ENCODE results near the gene ADAMTS15. TPM values are rescaled to one million over a fixed set of nuclear protein-coding genes. Genes with fewer than 3 reads are reported as not detected.

Gene ADAMTS15
- total RNA-seq, 1 donor, result 2.2 TPM

DNA sequence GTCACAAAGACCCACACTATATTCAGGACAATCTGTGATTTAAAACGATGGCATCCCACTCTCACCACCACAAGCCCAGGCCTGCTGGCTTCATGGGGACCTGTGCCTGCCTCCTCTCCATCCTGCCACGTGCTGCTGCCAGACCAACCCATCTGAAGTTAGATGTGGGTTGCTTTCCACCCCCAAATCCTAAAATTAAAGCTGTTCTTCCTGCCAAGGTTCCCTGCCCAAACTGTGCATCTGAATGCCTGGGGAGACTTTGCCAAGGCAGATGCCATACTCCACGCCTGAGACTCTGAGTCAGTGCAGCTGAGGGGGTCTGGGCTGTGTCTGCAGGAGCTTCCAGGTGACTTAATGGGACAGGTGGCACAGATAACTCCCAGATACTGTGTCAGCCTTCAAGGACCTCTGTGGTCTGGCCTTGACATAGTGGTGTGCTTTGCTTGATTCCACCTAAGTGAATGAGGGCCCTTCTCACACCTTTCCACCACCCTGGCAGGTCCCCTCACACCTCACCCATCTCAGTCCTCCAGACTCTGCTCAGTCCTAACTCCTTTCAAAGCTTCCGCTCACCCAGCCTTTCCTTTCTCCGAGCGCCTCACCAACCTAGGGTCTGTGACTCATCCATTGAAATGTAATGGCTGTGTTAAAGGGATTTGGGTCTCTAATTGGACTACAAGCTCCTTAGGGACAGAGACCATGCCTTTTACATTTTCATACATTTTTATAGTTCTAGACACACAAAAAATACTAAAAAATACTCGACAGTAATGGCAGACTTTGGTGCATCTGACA lies 38.7 kb upstream of the ADAMTS15 start:
- TF ChIP-seq, protein P1, sequence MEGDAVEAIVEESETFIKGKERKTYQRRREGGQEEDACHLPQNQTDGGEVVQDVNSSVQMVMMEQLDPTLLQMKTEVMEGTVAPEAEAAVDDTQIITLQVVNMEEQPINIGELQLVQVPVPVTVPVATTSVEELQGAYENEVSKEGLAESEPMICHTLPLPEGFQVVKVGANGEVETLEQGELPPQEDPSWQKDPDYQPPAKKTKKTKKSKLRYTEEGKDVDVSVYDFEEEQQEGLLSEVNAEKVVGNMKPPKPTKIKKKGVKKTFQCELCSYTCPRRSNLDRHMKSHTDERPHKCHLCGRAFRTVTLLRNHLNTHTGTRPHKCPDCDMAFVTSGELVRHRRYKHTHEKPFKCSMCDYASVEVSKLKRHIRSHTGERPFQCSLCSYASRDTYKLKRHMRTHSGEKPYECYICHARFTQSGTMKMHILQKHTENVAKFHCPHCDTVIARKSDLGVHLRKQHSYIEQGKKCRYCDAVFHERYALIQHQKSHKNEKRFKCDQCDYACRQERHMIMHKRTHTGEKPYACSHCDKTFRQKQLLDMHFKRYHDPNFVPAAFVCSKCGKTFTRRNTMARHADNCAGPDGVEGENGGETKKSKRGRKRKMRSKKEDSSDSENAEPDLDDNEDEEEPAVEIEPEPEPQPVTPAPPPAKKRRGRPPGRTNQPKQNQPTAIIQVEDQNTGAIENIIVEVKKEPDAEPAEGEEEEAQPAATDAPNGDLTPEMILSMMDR (IDR thresholded peaks at IDR 0.05; ENCODE audit: insufficient read depth, low read depth, low read length), result no peak
- no peak for DNase-seq (ENCODE audit: low read depth)
- H3K4me3 ChIP-seq (ENCODE audit: low read depth, low read length), result no peak overlapping the region

DNA sequence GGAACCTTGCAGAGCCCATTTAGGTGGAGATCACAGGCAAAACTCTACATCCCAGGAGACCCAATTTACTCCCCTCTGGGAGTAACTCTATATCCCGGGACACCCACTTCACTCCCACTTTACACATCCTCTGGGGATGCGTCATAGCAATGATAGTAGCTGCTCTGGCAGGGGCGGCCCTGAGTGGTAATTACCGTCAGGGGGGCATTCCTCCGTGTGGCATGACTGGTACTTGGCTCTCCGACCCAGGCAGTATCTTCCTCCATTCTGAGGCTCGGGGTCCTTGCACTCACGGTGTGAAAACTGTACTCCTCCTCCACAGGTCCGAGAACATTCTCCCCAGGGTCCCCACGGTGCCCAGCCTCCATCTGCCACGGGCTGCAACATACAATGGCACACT lies 37.2 kb upstream of the ADAMTS15 start:
- TF ChIP-seq, protein P1 (IDR thresholded peaks at IDR 0.05; ENCODE audit: insufficient read depth, low read depth, low read length), result no peak
- DNase-seq (ENCODE audit: low read depth), result no peak
- no peak overlapping the region for H3K4me3 ChIP-seq (ENCODE audit: low read depth, low read length)

DNA sequence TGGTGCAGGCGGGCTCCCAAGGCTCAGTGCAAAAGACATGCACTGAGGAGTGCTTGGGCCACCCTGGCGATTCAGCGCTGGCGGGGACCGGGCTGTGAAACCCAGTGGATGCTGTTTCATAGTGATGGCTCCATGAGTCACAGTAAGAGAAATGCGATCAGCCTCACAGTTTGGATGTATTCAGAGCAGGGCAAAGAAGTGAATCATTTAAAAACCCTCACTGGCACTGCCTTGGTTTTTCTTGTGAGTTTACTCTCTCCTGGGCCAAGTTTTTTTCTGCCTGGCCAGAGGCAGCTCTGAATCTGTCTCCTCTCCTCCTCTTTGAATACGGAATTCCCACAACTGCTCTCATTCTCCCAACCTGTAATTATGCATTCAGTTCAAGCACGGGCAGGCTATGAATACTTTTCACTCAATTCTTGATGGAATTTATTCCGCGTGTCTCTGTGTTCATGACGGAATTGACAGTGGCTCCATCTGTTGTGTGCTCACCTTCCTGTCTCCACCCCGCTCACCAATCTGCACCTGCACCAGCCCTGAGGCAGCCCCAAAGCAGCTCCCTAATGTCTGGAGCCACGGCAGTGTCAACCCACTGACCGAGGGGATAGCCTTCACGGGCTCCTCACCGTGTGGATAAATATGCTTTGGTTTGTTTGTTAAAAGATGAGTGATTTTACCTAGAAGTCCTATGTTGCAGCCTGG lies 34.9 kb upstream of the ADAMTS15 start:
- TF ChIP-seq, protein P1 (IDR thresholded peaks at IDR 0.05; ENCODE audit: insufficient read depth, low read depth, low read length), result no peak
- no peak for DNase-seq (ENCODE audit: low read depth)
- H3K4me3 ChIP-seq (ENCODE audit: low read depth, low read length), result no peak overlapping the region

DNA sequence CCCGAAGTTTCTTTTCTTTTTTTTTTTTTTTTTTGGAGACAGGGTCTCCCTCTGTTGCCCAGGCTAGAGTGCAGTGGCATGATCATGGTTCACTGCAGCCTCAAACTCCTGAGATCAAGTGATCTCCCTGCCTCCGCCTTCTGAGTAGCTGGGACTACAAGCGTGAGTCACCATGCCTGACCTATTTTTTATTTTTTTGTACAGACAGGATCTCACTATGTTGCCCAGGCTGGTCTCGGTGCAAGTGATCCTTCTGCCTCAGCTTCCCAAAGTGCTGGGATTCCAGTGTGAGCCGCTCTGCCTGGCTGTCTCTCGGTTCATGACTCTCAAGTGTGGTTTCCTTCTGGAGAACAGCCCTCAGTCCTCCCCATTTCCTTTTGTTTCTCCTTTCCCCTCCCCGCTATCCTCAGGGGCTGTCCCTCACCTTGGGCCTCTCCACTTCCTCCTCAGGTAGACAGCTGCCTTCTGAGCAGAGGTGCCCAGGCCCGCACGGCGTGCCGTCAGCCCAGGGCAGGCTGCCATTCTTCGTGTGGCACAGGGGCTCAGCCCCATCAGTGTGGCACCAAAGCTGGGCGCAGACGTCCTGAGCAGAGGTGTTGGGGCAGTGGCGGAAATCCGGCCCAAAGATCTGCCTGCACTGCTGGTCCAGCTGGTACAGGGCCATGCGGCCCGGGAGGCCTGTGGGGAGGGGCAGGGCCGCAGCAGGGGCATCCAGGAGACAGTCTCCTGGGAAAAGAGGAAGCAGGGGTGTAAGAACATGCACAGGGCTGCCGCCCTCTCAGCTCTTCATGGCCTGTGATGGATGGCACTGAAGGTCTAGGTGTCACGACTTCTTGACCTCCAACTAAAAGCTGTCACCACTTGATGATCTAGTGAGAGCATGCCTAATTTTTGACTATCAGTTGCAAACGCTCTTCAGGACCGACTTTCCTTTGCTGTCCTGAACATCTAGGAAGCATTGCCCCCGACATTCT lies 34.1 kb upstream of the ADAMTS15 start:
- no peak overlapping the region for H3K4me3 ChIP-seq (ENCODE audit: low read depth, low read length)
- no peak for DNase-seq (ENCODE audit: low read depth)
- TF ChIP-seq, protein P1 (IDR thresholded peaks at IDR 0.05; ENCODE audit: insufficient read depth, low read depth, low read length), result no peak

DNA sequence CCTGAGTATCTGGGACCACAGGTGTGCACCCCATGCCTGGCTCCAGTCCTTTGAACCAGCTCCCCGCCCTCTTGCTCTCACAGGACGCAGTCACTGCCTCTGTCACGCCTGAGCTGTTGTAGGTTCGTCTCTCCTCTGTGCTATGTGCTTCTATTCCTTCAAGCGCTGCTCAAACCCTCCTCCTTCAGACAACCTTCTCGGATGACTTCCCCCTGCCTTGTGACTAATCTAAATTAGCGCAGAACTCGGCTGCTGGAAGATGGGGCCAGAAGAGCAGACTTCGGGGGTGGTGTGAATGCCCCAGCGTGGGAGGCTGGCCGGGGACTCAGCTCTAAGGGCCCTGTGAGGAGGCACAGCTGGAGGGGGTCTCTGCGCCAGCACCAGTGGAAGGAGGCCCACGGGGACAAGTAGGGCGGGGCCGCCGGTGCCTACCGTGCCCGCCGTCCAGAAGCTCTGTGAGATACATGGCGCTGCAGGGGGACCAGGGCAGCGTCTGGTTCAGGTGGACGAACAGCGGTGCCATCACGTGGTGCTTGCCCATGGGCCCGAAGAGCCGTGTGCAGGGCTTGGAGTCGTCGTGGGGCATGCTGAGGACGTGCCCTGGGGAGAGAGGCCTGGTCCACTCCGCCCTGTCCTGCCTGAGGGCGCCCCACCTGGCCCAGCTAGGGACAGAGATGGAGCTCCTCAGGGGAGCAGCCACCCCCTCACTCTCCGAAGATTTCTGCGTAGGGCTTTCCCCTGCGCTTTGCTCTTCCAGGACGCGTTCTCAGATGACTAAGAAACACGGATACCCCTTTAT lies 32.5 kb upstream of the ADAMTS15 start:
- TF ChIP-seq, protein P1 (IDR thresholded peaks at IDR 0.05; ENCODE audit: insufficient read depth, low read depth, low read length), result no peak
- H3K4me3 ChIP-seq (ENCODE audit: low read depth, low read length), result no peak overlapping the region
- no peak for DNase-seq (ENCODE audit: low read depth)

DNA sequence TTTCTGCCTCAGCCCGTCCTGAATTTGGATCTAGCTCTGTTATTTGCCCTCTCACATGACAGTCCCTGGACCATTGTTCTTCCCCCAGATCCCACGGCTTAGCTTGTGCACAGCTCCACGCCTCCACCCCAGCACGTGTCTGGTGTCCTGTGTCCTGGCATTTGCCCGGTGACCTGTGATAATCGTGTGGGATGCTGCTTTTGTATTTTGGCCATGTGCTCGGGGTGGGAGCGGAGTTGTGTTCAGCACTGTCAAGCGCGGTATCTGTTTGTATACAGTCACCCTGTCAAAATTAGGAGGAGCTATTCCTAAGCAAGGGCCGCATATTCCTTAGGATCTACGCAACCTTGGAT lies 31.9 kb upstream of the ADAMTS15 start:
- no peak overlapping the region for H3K4me3 ChIP-seq (ENCODE audit: low read depth, low read length)
- no peak for DNase-seq (ENCODE audit: low read depth)
- TF ChIP-seq, protein P1 (IDR thresholded peaks at IDR 0.05; ENCODE audit: insufficient read depth, low read depth, low read length), result no peak
